Adrenal gland (tissue), 12 donors: ENCODE measurements around the gene DLG2. TPM values are rescaled to one million over a fixed set of nuclear protein-coding genes. Genes with fewer than 3 reads are reported as not detected.

Experiments used
- DNase-seq, 7 donors: peaks; one replicate each; pipeline ENCODE4 v3.0.0-alpha.2; 2019 to 2020
- H3K27ac ChIP-seq, 5 donors: fragments of 200-600 bp; sonication (generic) in 4 of 5; 1 replicate in 3 of 5; 2 replicates in 2 of 5; pipeline versions ENCODE4 v1.5.1 to v1.8.0; 2016 to 2020; ENCODE audit warnings: mild to moderate bottlenecking in 1 of 5
- H3K27me3 ChIP-seq: fragments of 200-600 bp; 2 replicates; pipeline ENCODE4 v1.8.0; 2021
- H3K36me3 ChIP-seq, 2 donors: fragments of 200-600 bp; replicated peaks in 1 of 2; 1 replicate in 1 of 2; 2 replicates in 1 of 2; pipeline versions ENCODE4 v1.5.1 to v1.8.0; 2018 to 2022
- H3K4me1 ChIP-seq, 2 donors: fragments of 200-600 bp; replicated peaks in 1 of 2; 1 replicate in 1 of 2; 2 replicates in 1 of 2; pipeline versions ENCODE4 v1.5.1 to v1.8.0; 2018 to 2021
- H3K4me3 ChIP-seq, 4 donors: fragments of 200-600 bp; sonication (generic) in 3 of 4; one replicate each; pipeline ENCODE4 v1.5.1; 2016 to 2018
- H3K9me3 ChIP-seq, 3 donors: fragments of 200-600 bp; sonication (generic) in 1 of 3; replicated peaks in 1 of 3; 1 replicate in 2 of 3; 2 replicates in 1 of 3; pipeline versions ENCODE4 v1.5.1 to v1.8.0; 2016 to 2021
- CTCF ChIP-seq, 6 experiments: fragments of 450-650 bp in 4 of 6; fragments of 200-600 bp in 2 of 6; sonication (generic) in 1 of 6; IDR thresholded peaks; 1 replicate in 5 of 6; 2 replicates in 1 of 6; pipeline versions ENCODE4 v1.5.1 to v1.8.0; 2016 to 2021; ENCODE audit warnings: antibody characterized with exemption in 6 of 6, mild to moderate bottlenecking in 2 of 6, moderate library complexity in 1 of 6
- POLR2A ChIP-seq, 2 donors: fragments of 450-650 bp; IDR thresholded peaks; one replicate each; pipeline ENCODE4 v1.6.1; 2017; ENCODE audit warnings: antibody characterized with exemption in 2 of 2, mild to moderate bottlenecking in 2 of 2, moderate library complexity in 1 of 2
- WGBS, 4 donors: extraction: QIAGEN DNeasy Blood & Tissue Kit in 2 of 4; methylation state at CpG; one replicate each; pipeline versions ENCODE4 v1.1.5 to v1.1.7; 2013 to 2017; 5-methylcytosine and 5-hydroxymethylcytosine counted together
- intact Hi-C, 2 donors: fragments of 100-400 bp; cut with DNase I; formaldehyde crosslinking; loops; one replicate each; pipeline versions ENCODE4 v1.14.1 to v1.15.0; 2022 to 2023
- polyA plus RNA-seq, 3 donors: library from polyadenylated mRNA; stranded (reverse); fragments of 200-250 nt in 2 of 3; fragments of 350-450 nt in 1 of 3; fragmentation: Illumina TruSeq in 1 of 3; extraction: RNeasy Lipid Tissue Mini Kit (QIAGEN cat#74804) in 1 of 3; gene quantifications; one replicate each; pipeline ENCODE4 v1.2.3, GENCODE V29; 2013 to 2014
- total RNA-seq, 9 donors: library from RNA; depleted of rRNA in 4 of 9; stranded (reverse); fragments of >200 nt in 4 of 9; fragments of 120-200 nt in 1 of 9; fragmentation: NEBNext Ultra II Directional in 1 of 9; extraction: Animal tissue kit (Norgen Biotek cat#: 25700) in 1 of 9; gene quantifications; one replicate each; pipeline versions ENCODE4 v1.1.0 to v1.2.4, GENCODE V29; 2013 to 2023
- donor health status: healthy with polysubstance abuse.
- donor health status: Bipolar disorder and iron deficiency.
- donor health status: DM: yes; HTN: yes; CAD: no.
- donor health status: DM: no; HTN: no; CAD: no.
- donor health status: DM: no; HTN: no; CAD: no.
- donor health status: DM: yes; HTN: yes; CAD: no.

The DLG2 gene
- total and polyA plus RNA-seq, 12 donors, result 8.3 to 101 (median 37.5) TPM

- Histone ChIP-seq H3K4me1 (no peaks in the 10 kb centered on the region), H3K27me3 (no peaks in the 10 kb centered on the region), H3K27ac (no peak overlapping the region), H3K4me3 (no peak overlapping the region), H3K9me3 (no peaks in the 10 kb centered on the region), H3K36me3 (no peaks in the 10 kb centered on the region)
- TF ChIP-seq CTCF (IDR thresholded peaks at IDR 0.05) (no peak), POLR2A (IDR thresholded peaks at IDR 0.05) (no peak)
- no peak for DNase-seq
- WGBS, 4 donors, result 35 to 50% (median 43%) methylated on average over 1 of the region's 1 CpG
- intact Hi-C loops, result no loop called here
Observed at GRCh38 chr11:83951521-83951920, 1675.6 kb downstream of the DLG2 start.

GRCh38 chr11:83948200-83948599 is 1678.9 kb downstream of the DLG2 start:
- no peaks in the 10 kb centered on the region for H3K36me3 ChIP-seq
- no peak overlapping the region for H3K27ac ChIP-seq
- H3K4me1 ChIP-seq, result no peaks in the 10 kb centered on the region
- no peak for DNase-seq
- H3K9me3 ChIP-seq, result no peaks in the 10 kb centered on the region
- no peaks in the 10 kb centered on the region for H3K27me3 ChIP-seq
- no peak for TF ChIP-seq POLR2A (IDR thresholded peaks at IDR 0.05)
- no peak for TF ChIP-seq CTCF (IDR thresholded peaks at IDR 0.05)
- intact Hi-C loops, result no loop called here
- H3K4me3 ChIP-seq, result no peak overlapping the region

- H3K9me3 ChIP-seq, result no peaks in the 10 kb centered on the region
- TF ChIP-seq POLR2A (IDR thresholded peaks at IDR 0.05) (no peak), CTCF (IDR thresholded peaks at IDR 0.05) (no peak)
- no peaks in the 10 kb centered on the region for H3K27me3 ChIP-seq
- DNase-seq, result no peak
- no peak overlapping the region for H3K4me3 ChIP-seq
- intact Hi-C loops, result no loop called here
- H3K36me3 ChIP-seq, result no peaks in the 10 kb centered on the region
- 95 to 98% (median 95%) methylated on average over 7 of the region's 7 CpGs for WGBS, 4 donors
- no peaks in the 10 kb centered on the region for H3K4me1 ChIP-seq
- no peak overlapping the region for H3K27ac ChIP-seq
Observed at GRCh38 chr11:83945976-83946375, 1681.2 kb downstream of the DLG2 start.

GRCh38 chr11:83941050-83941449 is 1686.1 kb downstream of the DLG2 start:
- no peak overlapping the region for H3K27ac ChIP-seq
- no peak for TF ChIP-seq CTCF (IDR thresholded peaks at IDR 0.05)
- TF ChIP-seq POLR2A (IDR thresholded peaks at IDR 0.05), result no peak
- intact Hi-C loops, result no loop called here
- H3K4me1 ChIP-seq, result no peaks in the 10 kb centered on the region
- WGBS, 4 donors, result 87 to 96% (median 92%) methylated on average over 1 of the region's 1 CpG
- no peaks in the 10 kb centered on the region for H3K27me3 ChIP-seq
- no peak for DNase-seq
- H3K9me3 ChIP-seq, result no peaks in the 10 kb centered on the region
- H3K36me3 ChIP-seq, result no peaks in the 10 kb centered on the region
- H3K4me3 ChIP-seq, result no peak overlapping the region
